GM12878 (cell line): Measurements from ENCODE around the gene TRAF2. TPM values are rescaled to one million over a fixed set of nuclear protein-coding genes. Genes with fewer than 3 reads are reported as not detected.

Experiments
- ATAC-seq: fragments of 200-7000 bp; cut with Tn5 transposase; 3 replicates; pipeline ENCODE4 v1.9.1; 2020; ENCODE audit warnings: mild to moderate bottlenecking, moderate library complexity
- BruUV-seq: library from RNA; stranded (reverse); fragments of 400-500 nt; replicated peaks from 2 replicates; lab custom pipeline; 2021; lab: Mats Ljungman, UMichigan
- CTCF ChIA-PET: fragments of 300-600 bp; sonication (Branson Sonifier 250); formaldehyde crosslinking; extraction: SDS; loops from one replicate; lab custom pipeline; 2021; ENCODE audit warnings: inconsistent platforms; lab: Yijun Ruan, JAX
- POLR2A ChIA-PET: fragments of 350-600 bp; formaldehyde crosslinking; extraction: SDS; loops from one replicate; lab custom pipeline; 2021; ENCODE audit warnings: inconsistent platforms; lab: Charles Lee
- RAD21 ChIA-PET: fragments of 300-600 bp; sonication (Branson Sonifier 250); formaldehyde crosslinking; loops from one replicate; lab custom pipeline; 2023; ENCODE audit warnings: antibody characterized with exemption; ENCODE audit not compliant: unreplicated experiment; lab: Charles Lee
- SMC1A ChIA-PET: fragments of 300-600 bp; sonication (Branson Sonifier 250); formaldehyde crosslinking; loops from one replicate; lab custom pipeline; 2023; ENCODE audit not compliant: unreplicated experiment, uncharacterized antibody; lab: Charles Lee
- DNase-seq: peaks from one replicate; pipeline ENCODE4 v3.0.0-alpha.2; 2011; ENCODE audit warnings: low read depth, low spot score
- FAIRE-seq: peaks from 3 replicates; lab custom pipeline; 2011; peaks lifted over from hg19 to GRCh38; lab: Jason Lieb, UNC
- H2AFZ ChIP-seq: 2 replicates; pipeline ENCODE4 v1.6.0; 2011; ENCODE audit warnings: low read depth, low read length, control low read depth; ENCODE audit not compliant: control insufficient read depth
- H3K27ac ChIP-seq: 2 replicates; pipeline ENCODE4 v1.5.1; 2011; ENCODE audit warnings: control low read depth; ENCODE audit not compliant: control insufficient read depth, insufficient read depth
- H3K27me3 ChIP-seq, 2 experiments: replicated peaks in 1 of 2; 2 replicates each; pipeline versions ENCODE4 v1.6.0 to v1.6.1; 2011; ENCODE audit warnings: low read length in 1 of 2; ENCODE audit not compliant: control insufficient read depth in 2 of 2, insufficient read depth in 2 of 2
- H3K36me3 ChIP-seq, 2 experiments: 2 replicates each; pipeline ENCODE4 v1.5.1; 2011; ENCODE audit warnings: low read length in 1 of 2; ENCODE audit not compliant: control insufficient read depth in 2 of 2, insufficient read depth in 2 of 2
- H3K4me1 ChIP-seq: 2 replicates; pipeline ENCODE4 v1.6.1; 2011; ENCODE audit warnings: mild to moderate bottlenecking, low read length, moderate library complexity, mixed read lengths; ENCODE audit not compliant: control insufficient read depth, insufficient read depth
- H3K4me2 ChIP-seq: 2 replicates; pipeline ENCODE4 v1.6.0; 2011; ENCODE audit warnings: control low read depth; ENCODE audit not compliant: control insufficient read depth, insufficient read depth
- H3K4me3 ChIP-seq: fragments of 200-600 bp; sonication (generic); 2 replicates; pipeline ENCODE4 v1.5.1; 2016
- H3K79me2 ChIP-seq: 2 replicates; pipeline ENCODE4 v1.6.0; 2011; ENCODE audit warnings: low read length; ENCODE audit not compliant: control insufficient read depth, insufficient read depth
- H3K9ac ChIP-seq: 2 replicates; pipeline ENCODE4 v1.8.0; 2011; ENCODE audit warnings: low read length, control low read depth, mixed read lengths; ENCODE audit not compliant: control insufficient read depth, insufficient read depth
- H3K9me3 ChIP-seq: replicated peaks from 3 replicates; pipeline ENCODE4 v1.5.1; 2011; ENCODE audit warnings: mild to moderate bottlenecking, low read length; ENCODE audit not compliant: control insufficient read depth, insufficient read depth
- H4K20me1 ChIP-seq: 2 replicates; pipeline ENCODE4 v1.6.0; 2011; ENCODE audit not compliant: control insufficient read depth, insufficient read depth
- BRCA1 ChIP-seq: IDR thresholded peaks from 2 replicates; pipeline ENCODE4 v1.6.1; 2011; ENCODE audit warnings: low read depth, low read length, improper control_type of control experiment
- CBFB ChIP-seq: IDR thresholded peaks from 2 replicates; pipeline ENCODE4 v1.6.1; 2016; ENCODE audit warnings: antibody characterized with exemption, low read depth
- CREB1 ChIP-seq: IDR thresholded peaks from 2 replicates; pipeline ENCODE4 v1.6.1; 2012; ENCODE audit warnings: low read depth, mild to moderate bottlenecking, inconsistent platforms
- EP300 ChIP-seq, 2 experiments: fragments of 150-350 bp in 1 of 2; IDR thresholded peaks; 2 replicates each; pipeline ENCODE4 v1.6.1; 2011 to 2012; ENCODE audit warnings: low read depth in 2 of 2, low read length in 2 of 2, borderline replicate concordance in 1 of 2, improper control_type of control experiment in 1 of 2, inconsistent platforms in 1 of 2; ENCODE audit not compliant: control insufficient read depth in 1 of 2
- EZH2 ChIP-seq: IDR thresholded peaks from 2 replicates; pipeline ENCODE4 v1.6.1; 2012; ENCODE audit warnings: low read depth, mild to moderate bottlenecking, control low read depth, inconsistent platforms, low read length, borderline replicate concordance; ENCODE audit not compliant: control insufficient read depth
- HDAC2 ChIP-seq: fragments of 200-600 bp; sonication (generic); IDR thresholded peaks from 2 replicates; pipeline ENCODE4 v1.6.1; 2017
- HDGF ChIP-seq: fragments of 450-650 bp; IDR thresholded peaks from 2 replicates; pipeline ENCODE4 v1.6.1; 2016; ENCODE audit warnings: antibody characterized with exemption
- NFIC ChIP-seq: IDR thresholded peaks from 2 replicates; pipeline ENCODE4 v1.6.1; 2012; ENCODE audit warnings: low read depth, mild to moderate bottlenecking, inconsistent platforms, low read length, moderate library complexity
- NFXL1 ChIP-seq: fragments of 450-650 bp; IDR thresholded peaks from 2 replicates; pipeline ENCODE4 v1.6.1; 2017; ENCODE audit warnings: antibody characterized with exemption, mild to moderate bottlenecking, borderline replicate concordance
- PAX8 ChIP-seq: fragments of 450-650 bp; IDR thresholded peaks from 2 replicates; pipeline ENCODE4 v1.6.1; 2017; ENCODE audit warnings: mild to moderate bottlenecking, moderate library complexity
- PML ChIP-seq: IDR thresholded peaks from 2 replicates; pipeline ENCODE4 v1.6.1; 2012; ENCODE audit warnings: low read length, inconsistent platforms
- POLR2AphosphoS2 ChIP-seq: IDR thresholded peaks from 2 replicates; pipeline ENCODE4 v1.6.1; 2011; ENCODE audit warnings: low read depth, mild to moderate bottlenecking, low read length, improper control_type of control experiment, moderate library complexity
- POU2F2 ChIP-seq: IDR thresholded peaks from 3 replicates; pipeline ENCODE4 v1.6.1; 2011; ENCODE audit warnings: low read depth, mild to moderate bottlenecking, low read length, borderline replicate concordance
- RFX5 ChIP-seq: IDR thresholded peaks from 2 replicates; pipeline ENCODE4 v1.6.1; 2011; ENCODE audit warnings: low read depth, low read length, improper control_type of control experiment
- SIN3A ChIP-seq: IDR thresholded peaks from 2 replicates; pipeline ENCODE4 v1.6.1; 2012; ENCODE audit warnings: low read depth, low read length, improper control_type of control experiment
- SREBF2 ChIP-seq: IDR thresholded peaks from 2 replicates; pipeline ENCODE4 v1.6.1; 2012; ENCODE audit warnings: mild to moderate bottlenecking, low read length
- WGBS: methylation state at CpG from one replicate; pipeline ENCODE4 v1.1.6; 2016; ENCODE audit warnings: low lambda C conversion rate; ENCODE audit not compliant: insufficient replicate concordance, insufficient coverage; ENCODE audit errors: missing lambda C conversion rate; 5-methylcytosine and 5-hydroxymethylcytosine counted together
- in situ Hi-C: fragments of 300-500 bp; cut with MboI; formaldehyde crosslinking; loops from 9 replicates; pipeline ENCODE4 v1.14.3; 2018; ENCODE audit warnings: mixed read lengths
- intact Hi-C: fragments of 100-400 bp; cut with micrococcal nuclease; formaldehyde crosslinking; loops from one replicate; pipeline ENCODE4 v1.14.2; 2022; ENCODE audit not compliant: unreplicated experiment
- polyA plus RNA-seq, 11 experiments: library from polyadenylated mRNA; depleted of rRNA in 4 of 11; unstranded in 6 of 11; stranded (reverse) in 5 of 11; fragments of >200 nt; fragmentation: Nextera tagmentation in 4 of 11; fragmentation: Illumina TruSeq in 1 of 11; extraction: Ambion mirVana in 4 of 11; extraction: Trizol in 1 of 11; gene quantifications; 1 replicate in 1 of 11; 2 replicates in 10 of 11; pipeline versions ENCODE4 v1.2.1 to v1.2.3, GENCODE V29; 2011 to 2016; ENCODE audit warnings: inconsistent platforms in 2 of 11, missing spikeins in 2 of 11, low read depth in 1 of 11
- total RNA-seq, 4 experiments: library from RNA; depleted of rRNA in 3 of 4; stranded (reverse); fragments of >200 nt in 3 of 4; fragmentation: Illumina TruSeq in 1 of 4; extraction: Trizol in 1 of 4; gene quantifications; 2 replicates each; pipeline versions ENCODE4 v1.2.1 to v1.2.3, GENCODE V29; 2013 to 2021

TRAF2 gene
- total and polyA plus RNA-seq, 10 of the 15 experiments (the other 5 are each of a cell fraction or from before 2014, with no cell fraction given) = 0.34 to 39.5 (median 18.7) TPM

GRCh38 chr9:136940526-136941230, 54.4 kb downstream of the TRAF2 start:
- Histone ChIP-seq H2AFZ (no peak overlapping the region), H3K4me3 (no peak overlapping the region), H3K27ac (no peak overlapping the region), H3K79me2 (peaks cover 19% of the 10 kb centered on the region), H3K9ac (no peak overlapping the region), H3K36me3 (peaks cover 2 to 26% of the 10 kb centered on the region in 2 experiments; a peak in 3 of 4 replicates), H3K4me2 (no peak overlapping the region), H3K4me1 (peaks cover 4% of the 10 kb centered on the region), H3K9me3 (no peaks in the 10 kb centered on the region), H4K20me1 (no peaks in the 10 kb centered on the region), H3K27me3 (no peaks in the 10 kb centered on the region)
- ChIA-PET POLR2A (no interaction called here), RAD21 (no interaction called here), CTCF (no interaction called here), SMC1A (no interaction called here)
- intact Hi-C loops = loop anchor here (5.0 to 10.0 kb wide), 2 partner anchors 88 to 146 kb away; partner anchors contain the start of genes CCDC183, MAMDC4 and TMEM141
- 97% methylated on average over 42 of the region's 42 CpGs for WGBS
- ATAC-seq = no peak
- DNase-seq = no peak
- in situ Hi-C loops = no loop called here
- no peak for FAIRE-seq
- 0 out of 2 replicates have a peak, but pooled peaks have one; percentile 24 for TF ChIP-seq POLR2AphosphoS2
- TF ChIP-seq EZH2 = no peak
- no TSS peak for BruUV-seq

- WGBS = 97% methylated on average over 54 of the region's 55 CpGs
- Histone ChIP-seq H3K4me1 (peaks cover 4% of the 10 kb centered on the region), H2AFZ (no peak overlapping the region), H3K79me2 (peaks cover 19% of the 10 kb centered on the region), H3K9me3 (no peaks in the 10 kb centered on the region), H3K9ac (no peak overlapping the region), H4K20me1 (no peaks in the 10 kb centered on the region), H3K36me3 (peaks cover 2 to 26% of the 10 kb centered on the region in 2 experiments; a peak in 3 of 4 replicates), H3K27me3 (no peaks in the 10 kb centered on the region), H3K4me3 (no peak overlapping the region), H3K27ac (no peak overlapping the region), H3K4me2 (no peak overlapping the region)
- intact Hi-C loops = loop anchor here (5.0 to 10.0 kb wide), 2 partner anchors 89 to 147 kb away; partner anchors contain the start of genes CCDC183, MAMDC4 and TMEM141
- DNase-seq (no peak), ATAC-seq (no peak), FAIRE-seq (no peak)
- in situ Hi-C loops = no loop called here
- ChIA-PET SMC1A (no interaction called here), POLR2A (no interaction called here), CTCF (no interaction called here), RAD21 (no interaction called here)
- no TSS peak for BruUV-seq
- TF ChIP-seq SIN3A (no peak), EP300 (IDR thresholded peaks at IDR 0.05; ENCODE audit: borderline replicate concordance in 1 of 2, control insufficient read depth in 1 of 2, low read depth in 2 of 2, low read length in 2 of 2) (no peak), PAX8 (no peak), PML (no peak), NFXL1 (no peak), NFIC (no peak), HDGF (no peak), HDAC2 (no peak), BRCA1 (no peak), CREB1 (no peak), SREBF2 (no peak), RFX5 (no peak), CBFB (no peak), POU2F2 (no peak)
These were observed 55.2 kb downstream of the TRAF2 start for GRCh38 chr9:136941231-136942111.
